ENCODE measurements around the gene JHY.

The JHY gene

DNA sequence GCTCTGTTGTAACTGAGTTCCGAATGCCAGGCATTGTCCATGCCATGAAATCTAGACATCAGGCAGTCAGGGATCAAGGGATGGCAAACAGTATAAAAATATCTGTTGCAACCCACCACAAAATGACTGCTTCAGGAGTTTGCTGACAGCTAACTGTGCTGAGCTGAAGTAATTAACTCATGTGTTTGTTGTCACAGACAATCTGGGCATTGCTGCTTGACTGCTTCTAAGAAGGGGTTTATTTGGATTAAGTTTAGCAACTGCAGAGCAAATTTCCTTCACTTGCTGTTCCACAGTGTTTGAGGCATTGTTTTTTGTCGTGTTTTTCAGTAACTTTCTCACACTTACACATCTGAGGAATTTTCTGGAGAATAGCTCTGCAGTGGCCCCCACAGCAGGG is 68.7 kb downstream of the JHY start:
- DNase-seq (ENCODE audit: low spot score): no peak

DNA sequence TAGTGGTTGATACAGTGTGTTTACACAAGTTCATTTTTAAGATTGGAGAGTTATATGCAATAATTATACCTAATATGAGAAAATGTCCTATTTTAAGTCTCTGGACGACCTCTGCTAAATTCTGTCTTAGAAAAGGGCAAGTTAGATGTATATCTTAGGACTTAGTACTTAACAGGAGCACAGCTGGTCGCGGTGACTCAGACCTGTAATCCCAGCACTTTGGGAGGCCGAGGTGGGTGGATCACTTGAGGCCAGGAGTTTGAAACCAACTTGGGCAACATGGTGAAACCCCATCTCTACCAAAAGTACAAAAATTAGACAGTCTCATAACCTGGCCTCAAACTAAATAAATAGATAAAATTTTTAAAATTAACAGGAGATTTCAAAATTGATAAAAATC is 71.9 kb downstream of the JHY start:
- DNase-seq (ENCODE audit: low spot score): no peak

DNA sequence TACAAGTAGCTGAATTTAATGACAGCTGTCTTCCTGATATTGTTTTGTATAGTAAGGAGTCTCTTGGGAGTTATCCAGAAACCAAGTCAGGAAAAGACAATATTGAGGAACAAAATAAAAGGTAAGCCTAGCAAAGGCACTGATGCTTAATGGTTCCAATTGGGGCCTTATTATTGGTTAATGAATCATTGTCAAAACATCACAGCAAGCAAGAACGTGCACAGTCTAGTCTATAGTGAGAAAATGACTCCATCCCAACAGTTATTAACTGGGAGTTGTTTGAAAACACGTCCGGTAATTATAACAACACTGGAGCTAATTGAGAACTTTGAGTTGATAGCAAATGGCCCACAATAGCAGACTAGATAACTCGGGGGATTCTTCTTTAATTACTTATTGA is 81.4 kb downstream of the JHY start:
- no peak for DNase-seq (ENCODE audit: low spot score)

DNA sequence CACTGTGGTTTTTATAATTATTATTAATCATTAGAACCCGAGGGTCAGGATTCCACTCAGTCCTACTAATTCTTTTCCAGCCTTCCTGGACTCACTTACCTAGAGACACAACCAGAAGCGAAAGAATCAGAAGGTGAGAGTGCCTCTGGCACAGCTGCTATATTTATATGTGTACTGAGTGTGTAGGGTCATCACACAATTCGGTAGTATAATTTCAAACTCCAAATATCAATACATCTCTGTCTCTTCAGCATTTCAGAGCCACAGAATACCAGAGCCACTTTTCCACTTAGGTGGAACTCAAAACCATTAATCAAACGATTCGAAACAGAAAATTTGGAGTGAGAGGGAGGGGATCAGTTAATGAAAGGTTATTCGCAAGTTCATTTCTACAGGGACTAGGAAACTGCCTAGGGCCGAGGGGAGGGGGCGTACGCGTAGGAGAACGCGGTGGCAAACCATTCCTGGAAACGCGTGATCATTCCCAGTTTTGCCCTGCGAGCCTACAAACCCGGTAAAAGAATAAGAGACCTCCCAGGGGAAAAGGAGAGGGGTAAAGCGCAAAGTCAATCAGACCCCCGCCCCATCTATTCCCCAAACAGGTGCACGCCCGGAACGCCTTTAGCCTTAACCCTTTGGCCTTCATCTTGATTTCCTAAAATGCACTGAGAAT is 93.6 kb downstream of the JHY start:
- no peak for DNase-seq (ENCODE audit: low spot score)

DNA sequence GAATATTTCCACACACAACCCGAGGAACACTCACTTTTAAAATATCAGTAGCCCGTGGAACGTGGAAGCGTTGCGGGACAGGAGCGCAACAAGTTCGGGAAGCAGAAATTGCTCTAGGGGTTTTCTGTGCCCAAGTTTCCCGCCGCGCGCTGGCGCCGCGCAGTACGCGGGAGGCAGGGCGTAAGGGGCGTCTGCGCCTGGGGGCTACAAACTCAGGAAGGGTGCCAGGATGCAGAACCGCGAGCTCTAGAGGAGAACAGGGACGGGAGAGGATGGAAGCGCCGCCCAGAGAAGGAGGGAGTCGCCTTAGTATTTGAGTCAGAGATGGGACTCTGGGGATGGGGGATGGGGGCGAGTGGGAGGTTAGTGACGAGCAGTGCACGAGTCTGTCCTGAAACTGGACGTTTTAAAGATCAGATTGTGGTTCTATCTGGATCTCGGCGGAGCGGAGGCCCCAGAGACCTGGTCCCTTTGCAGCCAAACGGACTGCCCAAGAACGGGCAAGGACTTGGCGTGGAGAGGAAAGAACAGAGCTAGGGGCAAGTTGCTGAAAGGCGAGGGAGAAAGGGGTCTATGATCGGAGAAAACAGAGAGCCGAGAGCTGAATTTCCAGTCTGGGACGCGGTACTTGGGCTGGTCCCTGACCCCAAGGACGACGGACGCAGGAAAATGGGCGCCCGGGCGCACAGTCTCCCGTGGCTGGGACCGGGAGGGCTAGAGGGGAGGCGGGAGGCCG is 94.3 kb downstream of the JHY start:
- peak; percentile 27 for DNase-seq (ENCODE audit: low spot score)

DNA sequence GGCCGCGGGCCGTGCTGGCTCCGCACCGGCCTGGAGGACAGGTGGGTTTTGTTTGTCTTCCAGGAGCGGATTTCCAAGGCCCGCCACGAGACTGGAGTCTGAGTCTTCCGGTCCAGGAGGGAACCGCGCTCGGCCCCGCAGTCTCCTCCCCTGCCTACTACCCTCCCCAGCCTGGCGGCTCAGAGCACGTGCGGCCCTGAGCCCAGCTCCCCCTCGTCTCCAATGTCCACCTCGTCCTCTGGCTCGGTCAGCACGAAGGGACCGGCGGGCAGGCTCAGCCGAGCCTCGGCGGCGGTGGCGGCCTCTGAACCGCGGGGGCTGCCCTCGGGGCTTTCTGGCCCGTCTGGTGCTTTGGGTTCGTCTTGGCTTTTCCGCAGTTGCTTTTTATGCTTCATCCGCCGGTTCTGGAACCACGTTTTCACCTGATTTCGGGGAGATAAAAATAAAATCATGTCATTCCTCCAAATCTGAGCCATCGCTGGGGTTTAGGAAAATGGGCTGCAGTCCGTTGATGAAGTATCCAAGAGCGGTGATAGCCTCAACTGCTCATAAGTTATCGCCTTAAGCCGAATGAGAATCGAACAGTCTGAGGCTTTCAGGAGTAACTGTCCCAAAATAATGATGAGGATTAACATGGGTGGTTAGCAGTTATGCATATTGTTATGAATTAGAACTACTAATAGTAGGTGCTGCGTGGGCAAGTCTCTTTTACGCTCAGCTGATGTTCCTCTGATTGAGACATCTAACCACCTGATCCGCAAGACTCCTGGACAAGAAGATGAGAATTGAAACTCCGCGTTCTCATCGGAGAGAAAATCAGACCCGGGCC is 95.1 kb downstream of the JHY start:
- DNase-seq (ENCODE audit: low spot score): peak; percentile 14

DNA sequence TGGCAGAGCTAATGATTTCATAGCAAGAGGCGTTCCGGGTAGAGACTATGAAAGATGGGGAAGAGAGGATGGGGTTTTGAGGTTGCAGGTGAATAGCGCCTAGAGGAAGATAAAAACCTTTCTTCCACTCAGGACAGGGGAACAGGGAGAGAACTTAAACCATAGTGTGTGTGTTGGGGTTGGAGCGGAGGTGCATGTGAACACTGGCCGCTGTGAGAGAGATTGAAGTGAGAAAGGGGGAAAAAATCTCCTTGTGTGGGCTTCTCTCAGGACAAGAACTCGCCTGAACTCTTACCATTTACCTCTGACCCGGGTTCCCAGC is 95.7 kb downstream of the JHY start:
- no peak for DNase-seq (ENCODE audit: low spot score)

DNA sequence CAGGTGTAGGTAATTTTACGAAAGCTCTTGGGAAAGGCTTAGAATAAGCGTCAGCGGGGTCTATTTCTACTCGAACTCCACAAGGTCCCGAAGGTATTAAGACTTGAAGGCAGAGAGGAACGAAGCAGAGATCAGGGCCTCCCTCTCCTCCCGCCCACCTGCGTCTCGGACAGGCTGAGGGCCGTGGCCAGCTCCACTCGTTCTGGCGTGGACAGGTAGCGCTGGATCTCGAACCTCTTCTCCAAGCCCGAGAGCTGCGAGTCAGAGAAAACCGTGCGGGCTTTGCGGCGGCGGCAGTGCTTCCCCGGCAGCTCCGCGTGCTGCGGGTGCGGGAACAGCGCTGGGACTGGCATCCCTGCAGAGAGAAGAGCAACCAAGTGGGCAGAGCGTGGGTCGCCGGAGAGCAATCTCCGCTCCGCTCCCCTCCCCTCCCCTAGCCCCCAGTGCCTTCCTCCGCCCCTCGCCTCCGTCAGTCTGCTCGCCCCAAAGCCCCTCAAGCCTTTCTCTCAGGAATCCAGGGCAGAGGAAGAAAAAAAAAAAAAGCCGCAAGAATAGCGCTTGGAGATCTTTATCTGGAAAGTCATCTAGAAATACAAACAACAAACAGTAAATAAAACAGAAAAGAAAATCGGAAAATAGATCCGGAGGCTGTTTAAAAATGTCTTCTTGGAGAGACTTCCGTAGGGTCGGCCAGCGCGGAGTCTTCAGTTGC is 96.7 kb downstream of the JHY start:
- peak; percentile 13 for DNase-seq (ENCODE audit: low spot score)

DNA sequence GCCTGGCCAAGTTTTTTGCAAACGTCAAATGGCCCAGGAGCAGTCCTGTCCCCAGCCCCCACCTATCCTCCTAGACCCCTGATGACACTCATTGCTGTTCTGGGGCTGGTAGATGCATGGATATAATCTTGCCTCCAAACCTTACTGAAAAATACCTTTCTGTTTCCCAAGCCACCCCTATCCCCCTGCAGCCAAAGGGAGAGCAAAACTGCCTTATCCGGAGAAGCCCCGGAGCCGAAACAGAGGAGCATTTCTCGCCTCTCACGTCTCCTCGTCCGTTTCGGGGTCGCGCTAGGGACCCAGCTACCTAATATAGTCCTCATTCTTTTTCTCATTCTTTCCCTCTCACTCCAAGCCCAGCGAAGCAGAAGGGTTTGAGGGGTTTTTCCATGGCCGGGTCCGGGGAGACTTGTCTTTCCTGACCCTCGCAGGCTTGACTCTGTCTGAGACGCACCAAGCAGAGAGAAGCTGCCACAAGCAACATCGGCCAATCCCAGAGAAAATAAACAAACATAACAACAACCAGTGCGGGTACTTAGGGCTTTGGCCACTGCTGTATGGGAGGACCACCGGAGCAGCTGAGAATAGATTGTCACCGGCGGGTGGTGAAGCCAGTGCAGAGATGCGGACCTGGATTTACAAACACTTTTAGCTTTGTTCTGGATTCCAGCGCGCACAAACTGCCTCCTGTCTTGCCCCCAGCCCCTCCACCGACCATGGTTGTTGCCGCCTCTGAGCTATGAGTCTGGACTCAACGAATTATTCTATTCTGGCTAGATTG is 97.4 kb downstream of the JHY start:
- DNase-seq (ENCODE audit: low spot score): peak; percentile 9

DNA sequence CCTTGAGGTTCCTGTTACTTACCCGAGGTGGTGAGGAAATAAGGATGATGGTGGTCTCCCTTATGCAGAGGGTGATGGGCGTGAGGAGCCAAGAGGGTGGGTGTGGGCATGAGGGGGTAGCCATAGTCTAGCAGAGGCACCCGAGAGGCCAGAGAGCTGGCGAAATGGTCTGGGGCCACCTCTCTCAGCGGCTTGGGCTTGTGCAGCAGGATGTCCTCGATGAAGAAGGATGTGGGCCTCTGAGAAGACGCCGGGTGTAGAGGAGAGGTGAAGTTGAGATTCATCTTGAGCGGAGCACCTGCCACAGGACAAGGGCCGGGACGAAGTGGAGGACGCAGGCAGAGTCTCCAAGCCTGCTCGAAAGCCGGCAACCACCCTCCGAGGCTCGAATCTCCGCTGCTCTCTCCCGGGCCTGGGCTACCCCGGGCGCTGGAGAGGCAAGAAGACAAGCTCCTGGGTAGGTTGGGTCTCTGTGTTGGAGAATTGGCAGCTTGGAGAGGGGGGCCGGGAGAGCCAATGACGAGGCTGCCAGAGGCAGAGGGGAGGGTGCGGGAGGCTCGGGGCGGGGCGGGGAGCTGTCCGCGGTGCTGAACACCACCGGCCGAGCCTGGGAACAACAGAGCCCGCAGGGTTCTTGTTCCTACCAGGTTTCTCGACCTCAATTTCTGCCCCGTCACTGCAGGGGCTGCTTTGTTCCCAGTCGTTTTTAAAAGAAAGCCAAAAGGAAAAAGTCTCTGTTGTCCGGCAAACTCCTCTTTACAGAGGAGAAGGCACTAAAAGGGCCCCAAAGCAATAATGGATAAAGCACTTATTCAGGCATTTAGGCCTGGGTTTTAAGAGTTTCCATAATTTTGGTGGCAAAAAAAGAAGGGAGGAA is 99.1 kb downstream of the JHY start, which contains the start of gene BSX:
Gene BSX (minus strand): TSS at position 447 of the 877 bp plus-strand sequence. CDS start 163 bp downstream, at position 284.
- peak; percentile 85 for DNase-seq (ENCODE audit: low spot score)

DNA sequence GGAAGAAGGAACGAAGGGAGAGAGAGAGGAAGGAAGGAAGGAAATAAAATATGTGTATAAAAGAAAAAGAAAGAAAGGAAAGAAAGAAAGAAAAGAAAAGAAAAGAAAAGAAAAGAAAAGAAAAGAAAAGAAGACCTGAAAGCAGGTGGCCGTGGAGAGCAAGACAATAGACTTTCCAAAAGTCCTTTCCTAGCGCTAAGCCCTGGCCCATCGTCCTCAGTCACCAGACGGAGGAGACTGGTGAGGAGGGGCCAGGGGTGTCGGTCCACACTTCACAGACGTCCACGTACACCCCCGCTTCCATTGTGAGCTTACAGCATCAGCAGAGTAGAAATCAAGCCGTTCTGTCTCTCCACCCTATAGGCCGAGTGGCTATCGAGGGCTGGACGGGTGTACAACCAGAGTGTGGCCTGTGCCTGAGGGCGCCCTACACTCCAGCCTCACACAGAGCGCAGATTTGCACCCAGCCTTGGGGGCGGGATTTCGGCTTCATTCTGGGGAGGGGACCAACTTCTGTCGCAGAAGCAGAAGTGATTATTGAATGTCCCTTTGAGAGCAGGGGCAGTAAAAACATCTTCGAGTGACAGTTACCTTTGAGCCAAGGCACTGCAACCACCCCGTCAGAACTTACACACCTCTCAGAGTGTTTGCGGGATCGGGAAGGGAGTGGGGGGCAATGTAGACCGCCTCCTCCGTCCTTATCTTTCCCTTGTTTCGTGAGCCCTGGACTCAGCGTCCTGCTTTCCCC is 101.1 kb downstream of the JHY start:
- DNase-seq (ENCODE audit: low spot score): no peak

DNA sequence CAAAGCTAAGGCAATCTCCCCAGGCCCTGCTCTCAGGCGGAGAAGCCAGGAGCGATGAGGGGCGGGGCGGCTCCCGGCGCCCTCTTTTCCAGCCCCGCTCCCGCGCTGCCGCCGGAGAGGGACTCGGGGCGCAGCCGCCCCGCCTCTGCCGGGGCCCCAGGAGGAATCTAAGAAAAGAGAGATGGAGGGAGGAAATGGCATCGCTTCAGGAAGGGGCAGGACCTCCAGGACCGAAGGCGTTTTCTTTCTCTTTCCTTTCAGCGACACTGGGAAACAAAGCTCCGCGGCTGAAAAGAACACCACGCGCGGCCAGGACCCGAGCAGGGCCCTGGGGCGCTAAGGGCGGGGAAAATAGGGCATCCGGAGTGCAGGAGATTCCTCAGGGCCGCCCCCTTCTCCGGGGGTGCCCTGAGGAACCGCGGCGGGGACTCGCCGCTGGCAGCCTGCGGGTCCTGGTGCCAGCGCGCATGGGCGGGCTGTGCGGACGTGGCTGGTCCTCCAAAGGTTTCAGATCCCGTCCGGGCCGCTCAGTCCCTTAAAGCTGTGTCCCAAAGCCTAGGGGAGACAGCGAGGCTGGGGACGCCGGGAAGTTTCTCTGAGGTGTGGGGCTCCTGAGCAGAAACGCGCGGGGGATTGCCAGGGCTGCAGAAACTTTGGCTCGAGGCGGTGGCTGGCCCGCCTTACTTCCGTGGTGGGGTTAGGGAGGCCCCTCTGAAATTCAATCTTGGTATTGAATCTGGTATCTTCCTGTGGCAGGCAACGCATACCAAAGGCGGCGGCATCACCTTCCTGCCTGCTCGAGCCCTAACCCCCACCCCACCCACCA is 101.8 kb downstream of the JHY start:
- peak; percentile 71 for DNase-seq (ENCODE audit: low spot score)

DNA sequence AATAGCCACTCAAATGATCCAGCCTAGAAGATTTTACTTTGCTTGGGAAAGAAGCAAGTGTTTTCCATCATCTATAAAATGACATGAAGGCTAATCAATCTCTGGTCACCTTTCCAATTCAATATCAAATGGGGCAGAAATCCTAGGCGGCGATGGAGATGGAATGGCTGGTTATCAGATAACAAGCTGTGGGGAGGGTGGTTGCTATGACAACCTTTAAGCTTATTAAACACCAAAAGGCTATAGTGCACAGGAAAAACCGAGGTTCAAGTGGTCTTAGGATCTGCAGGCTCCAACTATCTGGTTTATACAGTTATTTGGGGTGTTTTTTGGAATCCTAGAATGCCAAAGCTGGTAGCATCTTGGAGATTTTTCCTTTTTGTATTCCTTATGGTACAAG is 113.0 kb downstream of the JHY start:
- DNase-seq (ENCODE audit: low spot score): no peak

DNA sequence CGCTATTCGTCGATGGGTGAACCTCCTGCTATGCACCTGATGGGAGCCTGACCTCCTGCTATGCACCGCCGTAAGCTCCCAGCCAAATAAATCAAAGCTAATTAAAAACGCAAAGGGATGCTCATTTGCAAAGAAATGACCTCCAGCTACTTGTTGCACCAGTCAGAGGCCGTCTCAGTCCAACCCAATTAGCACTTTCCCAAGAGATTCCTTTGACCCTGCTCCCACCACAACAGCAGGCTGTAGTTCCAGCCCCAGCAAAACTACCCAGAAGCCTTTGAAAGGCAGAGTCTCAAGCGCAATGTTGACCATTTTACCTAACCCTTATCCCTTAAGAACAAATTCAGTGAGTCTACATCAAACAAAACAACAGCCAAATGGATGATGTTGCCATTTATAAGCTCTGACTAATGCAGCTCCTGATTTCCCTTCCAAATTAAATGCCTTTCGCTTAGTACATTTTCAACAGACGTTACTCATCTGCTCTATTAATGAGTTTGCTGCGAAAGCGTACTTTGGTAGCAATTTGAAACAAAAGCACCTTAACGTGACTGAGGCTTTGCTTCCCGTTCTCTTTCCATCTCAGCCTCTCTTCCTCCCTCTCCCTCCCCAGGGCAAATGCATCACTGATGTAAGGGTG is 116.3 kb downstream of the JHY start:
- DNase-seq (ENCODE audit: low spot score): peak; percentile 32

DNA sequence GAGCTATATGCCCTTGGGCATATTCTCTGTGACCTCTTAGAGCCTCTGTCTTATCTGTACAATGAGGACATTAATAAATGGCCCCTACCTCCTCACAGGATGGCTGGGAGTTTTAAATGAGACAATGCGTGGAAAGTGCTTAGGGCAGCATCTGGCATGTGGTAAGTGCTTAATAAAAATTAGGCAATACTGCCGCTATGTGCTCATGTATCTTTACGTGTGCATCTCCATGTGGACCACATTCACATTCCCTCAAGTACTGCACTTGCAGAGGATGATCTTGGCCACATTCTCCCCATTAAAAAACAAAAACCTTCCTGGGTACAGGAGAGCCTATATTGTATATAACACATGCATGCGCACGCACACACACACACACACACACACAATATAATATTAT is 118.2 kb downstream of the JHY start:
- no peak for DNase-seq (ENCODE audit: low spot score)

DNA sequence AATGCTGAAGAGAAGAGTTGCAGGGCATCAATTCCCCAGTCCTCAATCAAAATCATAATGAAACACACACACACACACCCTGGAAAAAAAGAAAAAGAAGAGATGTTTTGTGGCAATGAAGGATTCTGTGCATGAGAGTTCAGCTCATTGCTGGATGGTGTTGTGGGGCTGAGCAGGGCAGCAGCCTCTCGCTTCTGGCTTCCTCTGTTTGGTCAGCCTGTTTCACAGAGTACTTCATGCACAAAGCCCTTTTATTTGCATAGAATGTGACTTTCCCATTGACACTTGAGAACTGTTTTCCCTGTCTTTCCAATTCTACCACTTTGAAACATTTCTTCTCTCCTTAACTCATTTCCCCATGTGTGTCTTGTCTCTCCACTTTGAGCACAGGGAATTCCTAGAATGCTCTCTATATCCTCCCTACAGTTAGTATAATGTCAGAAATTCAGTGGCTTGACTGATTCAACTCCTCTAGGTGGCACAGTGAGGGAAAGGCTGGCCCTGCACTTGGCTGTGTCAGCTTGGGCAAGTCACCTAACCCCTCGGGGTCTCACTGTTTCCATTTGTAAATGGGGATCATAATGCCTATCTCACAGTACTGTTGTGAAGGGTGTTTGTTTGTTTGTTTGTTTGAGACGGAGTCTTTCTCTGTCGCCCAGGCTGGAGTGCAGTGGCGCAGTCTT is 124.4 kb downstream of the JHY start:
- DNase-seq (ENCODE audit: low spot score): no peak

All from AG20443 (cell line).